Ascending aorta (tissue), 2 donors: ENCODE measurements around the gene SLC30A1. TPM values are rescaled to one million over a fixed set of nuclear protein-coding genes. Genes with fewer than 3 reads are reported as not detected.

Experiments
- DNase-seq, 2 donors: peaks; one replicate each; pipeline ENCODE4 v3.0.0-alpha.2; 2019; ENCODE audit warnings: low spot score in 2 of 2
- H3K27ac ChIP-seq, 2 donors: fragments of 200-600 bp; sonication (generic); one replicate each; pipeline ENCODE4 v1.5.1; 2016 to 2017; ENCODE audit warnings: mild to moderate bottlenecking in 1 of 2
- H3K27me3 ChIP-seq: fragments of 200-600 bp; sonication (generic); one replicate; pipeline ENCODE4 v1.5.1; 2017
- H3K36me3 ChIP-seq, 2 donors: fragments of 200-600 bp; sonication (generic); one replicate each; pipeline ENCODE4 v1.5.1; 2016
- H3K4me1 ChIP-seq, 2 donors: fragments of 200-600 bp; sonication (generic); one replicate each; pipeline ENCODE4 v1.5.1; 2016 to 2017; ENCODE audit warnings: mild to moderate bottlenecking in 1 of 2
- H3K4me3 ChIP-seq, 2 donors: fragments of 200-600 bp; sonication (generic); one replicate each; pipeline ENCODE4 v1.5.1; 2016 to 2017; ENCODE audit warnings: mild to moderate bottlenecking in 1 of 2
- H3K9me3 ChIP-seq, 2 donors: fragments of 200-600 bp; sonication (generic); one replicate each; pipeline ENCODE4 v1.5.1; 2016
- intact Hi-C: fragments of 100-400 bp; cut with DNase I; formaldehyde crosslinking; loops from one replicate; pipeline ENCODE4 v1.15.1; 2023
- total RNA-seq: library from RNA; depleted of rRNA; stranded (reverse); fragments of >200 nt; gene quantifications from one replicate; pipeline ENCODE4 v1.1.0, GENCODE V29; 2016
- TF ChIP-seq, protein P1 (sequence below), 3 experiments: fragments of 200-600 bp in 2 of 3; fragments of 450-650 bp in 1 of 3; sonication (generic) in 2 of 3; IDR thresholded peaks; one replicate each; pipeline ENCODE4 v1.5.1; 2016 to 2019; ENCODE audit warnings: antibody characterized with exemption in 3 of 3, mild to moderate bottlenecking in 1 of 3, moderate library complexity in 1 of 3

Gene SLC30A1
- total RNA-seq, 1 donor from 2014 or later = 8.9 TPM

DNA sequence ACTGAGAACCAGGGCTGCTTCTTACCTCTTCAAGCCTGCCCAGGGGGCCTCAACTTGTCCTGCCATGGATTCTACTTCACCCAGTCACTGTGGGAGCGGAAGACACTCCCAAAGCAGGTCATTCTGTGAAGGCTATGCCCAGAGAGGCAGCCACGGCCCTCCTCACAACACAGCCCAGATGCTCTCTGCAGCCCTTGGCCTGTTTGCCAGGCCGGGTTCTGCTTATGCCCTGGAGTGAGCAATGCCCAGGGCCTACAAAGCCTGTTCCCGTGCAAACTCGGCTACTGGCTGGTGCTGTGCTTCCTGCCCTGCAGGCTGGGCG is 33.8 kb upstream of the SLC30A1 start:
- intact Hi-C loops = loop anchor here (1.0 to 10.0 kb wide), 2 partner anchors 33 to 1842 kb away; partner anchors contain the start of gene SLC30A1
- TF ChIP-seq, protein P1, sequence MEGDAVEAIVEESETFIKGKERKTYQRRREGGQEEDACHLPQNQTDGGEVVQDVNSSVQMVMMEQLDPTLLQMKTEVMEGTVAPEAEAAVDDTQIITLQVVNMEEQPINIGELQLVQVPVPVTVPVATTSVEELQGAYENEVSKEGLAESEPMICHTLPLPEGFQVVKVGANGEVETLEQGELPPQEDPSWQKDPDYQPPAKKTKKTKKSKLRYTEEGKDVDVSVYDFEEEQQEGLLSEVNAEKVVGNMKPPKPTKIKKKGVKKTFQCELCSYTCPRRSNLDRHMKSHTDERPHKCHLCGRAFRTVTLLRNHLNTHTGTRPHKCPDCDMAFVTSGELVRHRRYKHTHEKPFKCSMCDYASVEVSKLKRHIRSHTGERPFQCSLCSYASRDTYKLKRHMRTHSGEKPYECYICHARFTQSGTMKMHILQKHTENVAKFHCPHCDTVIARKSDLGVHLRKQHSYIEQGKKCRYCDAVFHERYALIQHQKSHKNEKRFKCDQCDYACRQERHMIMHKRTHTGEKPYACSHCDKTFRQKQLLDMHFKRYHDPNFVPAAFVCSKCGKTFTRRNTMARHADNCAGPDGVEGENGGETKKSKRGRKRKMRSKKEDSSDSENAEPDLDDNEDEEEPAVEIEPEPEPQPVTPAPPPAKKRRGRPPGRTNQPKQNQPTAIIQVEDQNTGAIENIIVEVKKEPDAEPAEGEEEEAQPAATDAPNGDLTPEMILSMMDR (IDR thresholded peaks at IDR 0.05) = no peak
- DNase-seq = no peak
- Histone ChIP-seq H3K4me3 (no peak overlapping the region), H3K4me1 (peaks cover 6 to 35% of the 10 kb centered on the region in 2 donors), H3K27me3 (no peaks in the 10 kb centered on the region), H3K36me3 (no peaks in the 10 kb centered on the region), H3K9me3 (no peaks in the 10 kb centered on the region), H3K27ac (peak overlapping the region; percentile 78 to 84)

DNA sequence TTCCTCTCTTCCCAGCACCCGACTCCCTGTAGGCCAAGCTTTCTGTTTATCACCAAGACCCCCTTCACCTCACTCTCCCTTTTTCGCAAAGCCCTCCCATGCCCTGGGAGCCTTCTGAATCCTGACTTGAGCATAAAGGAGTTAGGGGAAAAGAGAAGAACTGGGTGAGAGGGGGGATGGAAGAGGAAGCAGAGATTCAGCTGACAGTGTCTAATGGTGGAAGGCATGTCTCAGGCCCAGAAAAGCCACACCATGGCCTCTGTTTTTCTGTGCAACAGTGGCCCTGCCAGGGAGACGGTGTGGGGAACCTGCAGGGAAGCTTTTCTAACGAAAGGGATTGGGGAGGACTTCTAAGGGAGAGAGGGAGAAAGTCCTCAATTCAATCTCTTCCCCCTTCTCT is 32.9 kb upstream of the SLC30A1 start:
- no peaks in the 10 kb centered on the region for H3K36me3 ChIP-seq
- H3K4me3 ChIP-seq = no peak overlapping the region
- H3K27ac ChIP-seq = peak overlapping the region; percentile 78 to 84
- intact Hi-C loops = loop anchor here (2.0 to 10.0 kb wide), 2 partner anchors 21 to 1843 kb away; no protein-coding TSS in a partner anchor
- DNase-seq = peak in 1 of 2 donors; percentile 53
- TF ChIP-seq, protein P1 (IDR thresholded peaks at IDR 0.05) = no peak
- H3K9me3 ChIP-seq = no peaks in the 10 kb centered on the region
- peaks cover 6 to 31% of the 10 kb centered on the region in 2 donors for H3K4me1 ChIP-seq
- H3K27me3 ChIP-seq = no peaks in the 10 kb centered on the region

DNA sequence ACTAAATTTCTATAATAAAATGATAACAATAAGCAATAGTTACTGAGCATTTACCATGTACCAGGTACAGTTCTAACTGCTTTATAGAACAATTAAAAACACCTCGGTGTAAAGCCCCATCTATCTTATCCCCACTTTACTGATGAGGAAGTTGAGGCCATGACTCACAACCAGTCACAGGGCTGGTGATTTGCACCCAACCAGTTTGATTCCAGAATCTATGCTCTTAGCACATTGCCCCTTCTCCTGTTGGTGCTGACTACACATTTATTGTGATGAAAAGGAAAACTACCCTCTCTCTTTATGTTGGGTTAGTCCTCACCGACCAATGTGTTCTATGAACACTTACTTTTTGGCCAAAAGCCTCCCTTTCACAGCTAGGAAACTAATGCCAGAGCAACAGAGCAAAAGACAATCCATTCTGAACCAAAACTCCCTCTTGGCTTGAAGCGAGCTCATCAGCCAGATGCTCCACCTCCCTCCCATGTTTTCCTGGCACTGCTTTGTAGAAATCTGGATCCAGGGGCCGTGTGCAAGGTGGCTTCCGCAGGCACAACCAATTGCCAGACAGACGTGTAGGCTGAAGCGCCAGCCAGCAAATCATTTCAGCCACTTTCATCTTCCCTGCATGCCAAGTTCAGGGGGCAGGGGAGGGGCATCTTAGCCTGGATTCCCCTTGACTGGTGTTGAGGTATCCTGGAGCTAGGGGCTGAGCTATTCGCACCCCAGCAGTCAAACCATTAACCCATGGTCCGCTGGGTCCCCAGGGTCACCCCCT is 32.0 kb upstream of the SLC30A1 start:
- H3K9me3 ChIP-seq = no peaks in the 10 kb centered on the region
- TF ChIP-seq, protein P1 (IDR thresholded peaks at IDR 0.05) = no peak
- no peaks in the 10 kb centered on the region for H3K27me3 ChIP-seq
- peaks cover 6 to 25% of the 10 kb centered on the region in 2 donors for H3K4me1 ChIP-seq
- peak in 1 of 2 donors; percentile 76 for DNase-seq
- H3K36me3 ChIP-seq = no peaks in the 10 kb centered on the region
- H3K27ac ChIP-seq = peak overlapping the region; percentile 78 to 84
- intact Hi-C loops = loop anchor here (2.0 to 10.0 kb wide), 2 partner anchors 20 to 1844 kb away; no protein-coding TSS in a partner anchor
- H3K4me3 ChIP-seq = no peak overlapping the region

DNA sequence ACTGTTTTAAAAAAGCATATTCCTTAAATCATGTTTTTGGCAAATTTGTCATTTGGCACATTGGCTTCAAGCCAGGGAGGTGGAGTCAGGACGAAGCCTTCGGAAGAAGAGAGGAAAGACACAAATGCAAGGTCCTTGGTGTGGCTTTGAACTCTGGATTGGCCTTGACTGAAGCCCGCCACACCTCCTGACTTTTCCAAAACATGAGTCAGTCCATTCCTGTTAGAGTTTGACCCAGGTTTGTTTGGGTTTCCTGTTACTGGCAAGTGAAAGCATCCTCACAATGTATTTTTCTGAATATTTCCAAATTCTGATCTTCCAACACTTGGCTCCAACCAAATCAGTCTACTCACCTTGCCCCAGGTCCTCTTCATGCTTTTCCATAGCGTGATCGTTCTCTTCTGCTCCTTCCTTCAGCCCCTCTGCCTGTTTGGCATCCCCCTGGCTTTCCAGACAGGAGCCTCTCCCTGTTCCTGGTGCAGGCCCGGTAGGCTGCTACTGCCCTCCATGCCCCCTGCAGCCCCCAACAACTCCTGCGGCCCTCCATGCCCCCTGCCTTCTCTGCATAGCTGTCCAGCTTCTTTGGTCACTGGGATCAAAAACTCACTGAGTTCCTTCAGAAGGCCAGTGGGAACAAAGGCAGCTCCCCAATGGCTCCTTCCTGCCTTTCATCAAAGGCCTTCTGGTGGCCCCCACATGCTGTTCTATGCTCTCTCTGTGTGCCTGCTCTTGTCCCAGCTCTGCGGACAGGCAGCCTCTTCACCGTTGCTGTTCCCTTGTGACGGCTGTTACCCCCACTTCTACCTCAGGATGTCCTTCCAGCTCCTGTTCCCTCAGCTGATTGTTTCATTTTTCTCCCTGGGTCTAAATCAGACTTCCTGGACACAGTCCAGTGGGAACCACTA is 30.4 kb upstream of the SLC30A1 start:
- Histone ChIP-seq H3K4me3 (no peak overlapping the region), H3K9me3 (no peaks in the 10 kb centered on the region), H3K36me3 (no peaks in the 10 kb centered on the region), H3K27me3 (no peaks in the 10 kb centered on the region), H3K4me1 (peaks cover 6 to 24% of the 10 kb centered on the region in 2 donors), H3K27ac (peak overlapping the region; percentile 65 to 67)
- TF ChIP-seq, protein P1 (IDR thresholded peaks at IDR 0.05) = no peak
- intact Hi-C loops = loop anchor here (2.0 to 10.0 kb wide), 2 partner anchors 19 to 1845 kb away; no protein-coding TSS in a partner anchor
- DNase-seq = no peak

DNA sequence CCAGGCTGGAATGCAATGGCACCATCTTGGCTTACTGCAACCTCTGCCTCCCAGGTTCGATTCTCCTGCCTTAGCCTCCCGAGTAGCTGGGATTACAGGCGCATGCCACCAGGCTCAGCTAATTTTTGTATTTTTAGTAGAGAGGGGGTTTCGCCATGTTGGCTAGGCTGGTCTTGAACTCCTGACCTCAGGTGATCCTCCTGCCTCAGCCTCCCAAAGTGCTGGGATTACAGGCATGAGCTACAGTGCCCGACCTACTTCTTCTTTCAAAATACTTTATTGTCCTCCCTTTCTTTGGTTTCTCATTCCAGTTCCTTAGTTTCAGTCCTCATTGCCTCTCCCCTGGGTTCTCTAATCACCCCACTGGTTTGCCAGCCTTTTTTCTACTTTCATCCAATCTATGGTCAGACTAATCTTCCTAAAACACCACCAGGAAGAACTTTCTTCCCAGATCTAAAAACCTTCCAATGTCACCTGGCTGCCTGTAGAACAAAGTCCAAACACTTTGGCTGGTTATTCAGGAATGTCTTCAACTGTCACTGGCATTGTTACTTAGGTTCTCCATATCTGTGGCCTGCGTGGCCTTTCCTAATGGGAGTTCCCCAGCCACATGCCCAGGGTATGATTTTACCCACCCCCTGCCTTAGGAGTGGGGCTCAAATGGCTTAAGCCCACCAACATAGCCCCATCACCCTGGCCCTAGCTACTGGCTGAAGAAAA is 29.0 kb upstream of the SLC30A1 start:
- H3K36me3 ChIP-seq = no peaks in the 10 kb centered on the region
- peaks cover 6 to 21% of the 10 kb centered on the region in 2 donors for H3K4me1 ChIP-seq
- no peaks in the 10 kb centered on the region for H3K27me3 ChIP-seq
- H3K9me3 ChIP-seq = no peaks in the 10 kb centered on the region
- TF ChIP-seq, protein P1 (IDR thresholded peaks at IDR 0.05) = no peak
- intact Hi-C loops = no loop called here
- no peak overlapping the region for H3K27ac ChIP-seq
- no peak for DNase-seq
- no peak overlapping the region for H3K4me3 ChIP-seq
